CD4-positive, alpha-beta T cell treated with Interleukin-21 for 1 hour (primary cell): ENCODE data around the gene PBX4.
A peak's percentile ranks its signal among the peaks of the same experiment; 100 is the strongest.

Experiments used
- DNase-seq: peaks from one replicate; pipeline ENCODE4 v3.0.0-alpha.2; 2020

Gene PBX4

GRCh38 chr19:19649155-19649554, 30.7 kb upstream of the PBX4 start:
- DNase-seq: no peak

GRCh38 chr19:19647037-19647835, 28.7 kb upstream of the PBX4 start:
- DNase-seq: no peak

- no peak for DNase-seq
Observed at GRCh38 chr19:19645233-19645870, 26.9 kb upstream of the PBX4 start.

GRCh38 chr19:19644054-19644388, 25.5 kb upstream of the PBX4 start:
- DNase-seq: no peak

GRCh38 chr19:19643158-19644053, 24.9 kb upstream of the PBX4 start, which contains the start of gene GMIP:
Gene GMIP, minus strand, starts transcription at chr19:19643657. Its CDS starts 128 bp downstream, at chr19:19643529.
- peak; percentile 90 for DNase-seq

GRCh38 chr19:19642506-19643157, 24.1 kb upstream of the PBX4 start:
- DNase-seq: peak; percentile 72

- no peak for DNase-seq
Observed at GRCh38 chr19:19637523-19638251, 19.2 kb upstream of the PBX4 start.

GRCh38 chr19:19637186-19637522, 18.7 kb upstream of the PBX4 start:
- DNase-seq: no peak

- no peak for DNase-seq
Observed at GRCh38 chr19:19636573-19637185, 18.2 kb upstream of the PBX4 start.

GRCh38 chr19:19635313-19635702, 16.8 kb upstream of the PBX4 start:
- DNase-seq: no peak

- DNase-seq: no peak
Observed at GRCh38 chr19:19634516-19635312, 16.2 kb upstream of the PBX4 start.

GRCh38 chr19:19633711-19634515, 15.4 kb upstream of the PBX4 start:
- no peak for DNase-seq

GRCh38 chr19:19632661-19633060, 14.2 kb upstream of the PBX4 start:
- DNase-seq: no peak

GRCh38 chr19:19631346-19631745, 12.9 kb upstream of the PBX4 start:
- DNase-seq: no peak

GRCh38 chr19:19630426-19630825, 11.9 kb upstream of the PBX4 start:
- no peak for DNase-seq

- DNase-seq: no peak
Observed at GRCh38 chr19:19630062-19630414, 11.6 kb upstream of the PBX4 start.

GRCh38 chr19:19628501-19629134, 10.1 kb upstream of the PBX4 start:
- peak; percentile 27 for DNase-seq

GRCh38 chr19:19627621-19628500, 9.4 kb upstream of the PBX4 start, which contains the start of gene LPAR2:
Gene LPAR2, minus strand, starts transcription at chr19:19628220. Its CDS starts 945 bp downstream, at chr19:19627275.
- DNase-seq: peak; percentile 84
